Measurements from ENCODE around the gene ANKRD13A. TPM values are rescaled to one million over a fixed set of nuclear protein-coding genes. Genes with fewer than 3 reads are reported as not detected.
"Not testable (repeated sequence)": the region's sequence is repeated elsewhere in the genome, so short reads cannot be mapped to it uniquely, and the experiment has no call there.

Gene ANKRD13A
- total RNA-seq, 1 donor from 2014 or later: 43.0 TPM

- no peak for DNase-seq
Measured at GRCh38 chr12:110084314-110085015, 85.2 kb downstream of the ANKRD13A start.

- DNase-seq: not testable (repeated sequence)
Measured at GRCh38 chr12:110088216-110088615, 89.0 kb downstream of the ANKRD13A start.

- DNase-seq: no peak
Measured at GRCh38 chr12:110088936-110089335, 89.7 kb downstream of the ANKRD13A start.

Small RNA genes within 50 kb of the gene (small RNA-seq; reads per million reads assigned to genes)
- not detected for gene AC007546.2 (ENCODE audit: low replicate concordance)

Other genes with a start within 250 kb of the ANKRD13A start
- 4.2 TPM for gene TRPV4, start 166.0 kb upstream of the ANKRD13A start, total RNA-seq
- gene GLTP, start 118.9 kb upstream of the ANKRD13A start, total RNA-seq: 82.9 TPM
- gene TCHP, start 99.2 kb upstream of the ANKRD13A start, total RNA-seq: 11.2 TPM
- gene GIT2, start 3.1 kb upstream of the ANKRD13A start, total RNA-seq: 30.4 TPM
- 13.1 TPM for gene C12orf76, start 49.1 kb downstream of the ANKRD13A start, total RNA-seq
- gene IFT81, start 124.9 kb downstream of the ANKRD13A start, total RNA-seq: 21.9 TPM